Suprapubic skin (tissue), 3 donors: Measurements from ENCODE around the gene IQUB.

Experiments used
- CTCF ChIP-seq, 2 donors: fragments of 200-600 bp in 1 of 2; fragments of 450-650 bp in 1 of 2; sonication (generic) in 1 of 2; IDR thresholded peaks; one replicate each; pipeline ENCODE4 v1.5.1; 2016 to 2019; ENCODE audit warnings: antibody characterized with exemption in 2 of 2, mild to moderate bottlenecking in 1 of 2, moderate library complexity in 1 of 2
- EP300 ChIP-seq: sonication (generic); formaldehyde crosslinking; IDR thresholded peaks from one replicate; pipeline ENCODE4 v1.6.1; 2017; ENCODE audit warnings: antibody characterized with exemption
- POLR2A ChIP-seq, 2 donors: fragments of 450-650 bp; IDR thresholded peaks; one replicate each; pipeline ENCODE4 v1.6.1; 2017; ENCODE audit warnings: antibody characterized with exemption in 2 of 2, mild to moderate bottlenecking in 2 of 2, moderate library complexity in 2 of 2

DNA sequence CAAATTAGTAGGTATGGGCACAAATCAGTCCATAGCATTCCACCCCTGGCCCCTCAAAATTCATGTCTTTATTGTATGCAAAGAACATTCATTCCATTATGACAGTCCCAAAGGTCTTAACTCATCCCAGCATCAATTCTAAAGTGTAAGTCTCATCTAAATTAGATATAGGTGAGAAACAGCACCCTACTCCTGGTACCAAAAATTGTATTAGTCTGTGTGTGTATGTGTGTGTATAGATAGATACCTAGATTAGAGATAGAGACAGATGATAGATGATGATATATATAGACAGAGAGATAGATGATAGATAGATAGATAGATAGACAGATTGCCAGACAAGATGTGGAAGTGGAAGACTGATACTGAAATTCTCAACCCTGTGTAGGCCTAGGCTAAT is 109.9 kb downstream of the IQUB start:
- TF ChIP-seq CTCF (IDR thresholded peaks at IDR 0.05) (no peak), POLR2A (IDR thresholded peaks at IDR 0.05) (no peak), EP300 (no peak)
